Measurements from ENCODE around the gene ETS1.

DNA sequence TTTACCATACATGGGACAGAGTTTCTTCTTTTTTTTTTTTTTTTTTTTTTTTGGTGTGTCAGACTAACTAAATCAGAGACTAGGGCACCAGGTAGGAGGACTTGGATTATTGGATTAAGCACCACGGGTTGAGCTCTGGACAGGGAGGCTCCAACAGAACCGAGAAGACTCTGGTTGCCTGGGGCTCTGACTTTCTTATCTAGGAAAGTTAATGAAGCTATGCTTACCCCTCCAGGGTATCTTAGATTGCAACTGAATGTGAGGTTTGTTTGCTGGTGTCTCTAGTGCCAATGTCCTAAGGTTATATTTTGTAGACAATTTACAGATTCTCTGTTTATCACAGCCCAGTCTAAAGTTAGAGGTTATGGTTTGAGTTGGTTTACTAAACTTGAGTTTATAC is 18.1 kb downstream of the ETS1 start:
- TF ChIP-seq NFRKB (IDR thresholded peaks at IDR 0.05) (no peak), SUZ12 (IDR thresholded peaks at IDR 0.05) (no peak), FOXM1 (IDR thresholded peaks at IDR 0.05; ENCODE audit: borderline replicate concordance) (no peak), ARNT (IDR thresholded peaks at IDR 0.05) (no peak), TARDBP (IDR thresholded peaks at IDR 0.05) (no peak), SP1 (IDR thresholded peaks at IDR 0.05) (no peak), BHLHE40 (IDR thresholded peaks at IDR 0.05; ENCODE audit: borderline replicate concordance) (no peak), HDGF (IDR thresholded peaks at IDR 0.05; ENCODE audit: borderline replicate concordance) (no peak), L3MBTL2 (conservative IDR thresholded peaks at IDR 0.05) (no peak), FOXK2 (IDR thresholded peaks at IDR 0.05) (no peak), FOXA1 (IDR thresholded peaks at IDR 0.05) (no peak), LEF1 (IDR thresholded peaks at IDR 0.05; ENCODE audit: borderline replicate concordance) (no peak), ELF4 (IDR thresholded peaks at IDR 0.05) (no peak), ZNF384 (IDR thresholded peaks at IDR 0.05) (no peak)

Data from HEK293T (cell line).